Activated CD4-positive, CD25-positive, alpha-beta regulatory T cell treated with anti-CD3 and anti-CD28 coated beads, Interleukin-2, amount 50 U/mL, for 24 hours (primary cell): ENCODE data around the gene LRRC26.

Experiments
- ATAC-seq, 2 donors: fragments of 150-1000 bp; cut with Tn5 transposase; one replicate each; pipeline ENCODE4 v1.10.0; 2021; ENCODE audit warnings: mild to moderate bottlenecking in 1 of 2, moderate library complexity in 1 of 2

Gene LRRC26

DNA sequence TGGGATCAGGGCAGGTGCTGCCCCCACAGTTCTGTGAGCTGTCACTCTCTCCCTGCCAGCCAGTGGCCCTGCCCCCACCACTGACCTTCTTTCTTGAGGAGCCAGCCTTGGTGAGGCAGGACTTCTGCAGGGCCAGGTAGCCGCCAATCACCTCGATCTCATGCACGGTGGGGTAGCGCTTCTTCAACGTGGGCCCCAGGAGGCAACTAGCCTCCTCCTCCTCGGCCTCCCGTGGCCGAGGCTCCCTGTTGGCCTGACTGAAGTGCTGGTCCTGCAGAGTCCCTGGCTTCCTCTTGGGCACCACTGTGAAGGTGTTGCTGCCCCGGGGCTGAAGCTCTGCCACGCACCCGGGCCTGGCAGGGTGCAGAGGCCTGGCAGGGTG, 29.0 kb upstream of the LRRC26 start:
- ATAC-seq = no peak

DNA sequence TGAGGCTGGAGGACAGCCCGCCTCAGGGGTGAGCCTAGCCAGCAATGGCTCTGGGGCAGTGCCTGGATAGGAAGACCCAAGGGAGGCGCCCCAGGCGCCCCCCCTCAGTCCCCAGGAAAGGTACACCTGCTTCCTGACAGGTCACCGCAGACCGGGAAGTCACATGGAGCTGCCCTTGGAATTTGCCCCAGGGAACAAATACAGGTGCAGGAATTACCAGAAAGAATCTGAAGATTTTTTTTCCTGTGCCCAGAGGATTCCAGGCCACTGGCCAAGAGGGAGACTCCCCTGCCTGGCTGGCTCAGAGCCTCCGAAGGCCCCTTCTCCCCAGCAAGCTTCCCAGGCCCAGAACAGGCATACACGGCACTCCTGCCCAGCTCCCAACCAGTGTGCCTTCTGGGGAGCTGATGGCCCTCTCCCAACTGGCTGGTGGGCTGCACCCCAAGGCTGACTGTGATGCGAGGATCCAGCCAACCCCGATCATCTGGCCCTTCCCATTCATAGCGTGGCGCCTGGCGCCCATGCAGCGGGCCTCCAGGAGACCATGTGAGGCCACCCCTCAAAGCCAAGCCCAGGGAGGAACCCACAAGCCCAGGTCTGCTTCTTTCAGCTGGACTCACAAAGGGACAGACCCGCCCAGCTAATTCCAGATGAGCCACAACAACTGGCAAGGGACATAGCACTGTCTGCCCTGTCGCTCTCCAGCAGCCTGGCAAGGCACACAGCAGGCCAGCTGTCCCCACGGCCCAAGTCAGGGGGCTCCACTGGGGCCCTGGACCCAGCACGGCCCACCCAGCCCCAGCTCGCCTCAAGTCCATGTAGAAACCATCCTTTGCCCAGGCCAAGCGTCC, 28.4 kb upstream of the LRRC26 start:
- no peak for ATAC-seq

DNA sequence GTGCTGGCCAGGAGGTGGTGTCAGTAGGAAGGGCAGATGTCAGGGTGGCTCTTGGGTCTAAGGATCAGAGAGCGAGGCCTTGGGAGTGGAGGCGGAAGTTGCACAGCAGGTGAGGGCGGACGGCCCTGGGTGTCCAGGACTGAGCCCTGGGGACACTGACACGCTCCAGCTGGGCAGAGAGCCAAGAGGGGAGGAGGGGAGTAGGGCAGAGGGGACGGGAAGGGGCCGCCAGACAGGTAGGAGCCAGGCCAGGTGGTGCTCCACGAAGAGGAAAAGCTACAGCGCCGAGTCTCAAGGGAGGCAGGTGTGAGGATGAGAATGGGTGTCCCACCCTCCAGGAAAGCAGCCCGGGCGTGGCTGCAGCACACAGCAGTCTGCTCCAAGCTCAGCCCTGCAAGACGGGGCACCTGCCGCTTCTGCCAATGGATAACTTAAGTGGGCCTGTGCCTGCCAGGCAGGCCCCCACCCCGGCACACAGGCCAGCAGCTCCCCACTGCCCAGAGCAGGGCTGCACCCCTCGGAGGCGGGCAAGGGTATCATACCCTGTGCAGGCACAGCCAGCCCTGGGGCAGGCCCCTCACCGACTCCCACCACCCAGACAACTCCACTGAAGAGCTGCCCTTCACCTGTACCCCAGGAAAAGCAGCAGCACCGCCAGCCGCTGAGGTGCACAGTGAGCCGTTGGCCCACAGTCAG, 25.8 kb upstream of the LRRC26 start:
- no peak for ATAC-seq

DNA sequence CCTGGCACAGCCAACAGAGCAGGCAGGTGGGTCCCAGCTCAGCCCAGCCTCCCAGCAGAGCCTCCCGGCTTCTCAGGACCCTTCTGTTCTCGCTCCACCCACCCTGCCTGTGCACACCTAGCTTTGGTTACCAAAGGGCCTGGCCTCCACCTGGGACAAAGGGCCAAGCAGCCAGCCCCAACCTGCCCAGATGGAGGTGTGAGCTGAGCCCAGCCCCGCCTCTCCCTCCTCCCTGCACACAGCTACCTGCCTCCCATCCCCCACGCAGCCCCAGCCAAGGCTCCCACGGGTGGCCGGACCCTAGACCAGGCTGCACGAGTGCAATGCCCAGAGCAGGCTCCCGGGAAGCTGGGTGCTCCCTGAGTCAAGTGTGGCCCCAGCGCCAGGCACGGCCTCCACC, 25.1 kb upstream of the LRRC26 start:
- no peak for ATAC-seq

GRCh38 chr9:137194388-137194787, 24.5 kb upstream of the LRRC26 start:
- ATAC-seq = no peak

DNA sequence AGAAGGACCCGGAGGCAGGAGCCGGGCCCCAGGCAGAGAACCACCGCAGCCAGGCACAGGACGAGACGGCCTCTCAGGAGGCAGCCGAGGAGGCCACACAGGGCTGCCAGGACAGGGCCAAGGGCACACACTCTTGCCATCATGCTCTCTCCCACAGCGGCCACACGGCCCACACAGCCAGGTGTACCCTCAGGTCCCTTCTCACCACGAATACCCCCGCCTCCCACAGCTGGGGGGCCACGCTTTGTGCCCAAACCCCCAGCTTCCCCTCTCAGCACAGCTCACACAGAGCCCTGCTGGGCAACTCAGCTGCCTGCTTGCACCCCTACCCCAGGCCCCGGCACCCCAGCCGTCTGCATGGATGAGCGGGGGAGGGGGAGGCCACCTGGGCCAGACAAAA, 23.9 kb upstream of the LRRC26 start:
- no peak for ATAC-seq

DNA sequence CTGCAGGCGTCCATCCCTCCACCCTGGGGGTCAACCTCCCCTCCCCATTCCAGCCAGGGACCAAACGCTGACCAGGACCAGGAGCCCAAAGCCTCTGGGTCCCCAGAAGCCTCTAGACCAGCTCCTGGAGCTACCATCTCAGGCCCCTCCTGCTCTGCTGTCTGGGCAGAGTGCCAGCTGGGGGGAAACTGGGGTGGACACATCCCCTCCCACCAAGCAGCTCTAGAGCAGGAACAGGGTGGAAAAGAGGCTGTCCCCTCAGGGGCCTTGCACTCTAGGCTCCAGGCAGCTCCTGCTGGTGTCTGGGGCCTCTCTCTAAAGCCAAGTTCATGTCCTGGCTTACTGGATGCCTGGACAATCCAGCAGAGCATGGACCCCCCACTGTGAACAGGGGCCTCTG, 23.0 kb upstream of the LRRC26 start:
- no peak for ATAC-seq

DNA sequence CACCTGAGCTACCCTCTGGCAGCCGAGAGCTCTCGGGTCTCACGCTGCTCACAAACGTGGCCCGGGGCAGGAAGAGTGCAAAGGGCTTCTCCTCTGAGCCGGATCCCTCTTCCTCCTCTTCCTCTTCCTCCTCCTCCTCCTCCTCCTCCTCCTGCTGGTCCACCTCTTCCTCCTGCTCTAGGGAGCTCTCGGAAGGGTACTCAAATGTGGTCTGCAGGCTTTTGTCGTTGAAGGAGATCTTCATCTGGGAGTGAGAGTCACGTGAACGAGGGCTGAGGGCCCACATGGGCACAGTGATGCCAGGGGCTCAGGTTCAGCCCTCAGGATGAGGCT, 22.6 kb upstream of the LRRC26 start:
- ATAC-seq = no peak

DNA sequence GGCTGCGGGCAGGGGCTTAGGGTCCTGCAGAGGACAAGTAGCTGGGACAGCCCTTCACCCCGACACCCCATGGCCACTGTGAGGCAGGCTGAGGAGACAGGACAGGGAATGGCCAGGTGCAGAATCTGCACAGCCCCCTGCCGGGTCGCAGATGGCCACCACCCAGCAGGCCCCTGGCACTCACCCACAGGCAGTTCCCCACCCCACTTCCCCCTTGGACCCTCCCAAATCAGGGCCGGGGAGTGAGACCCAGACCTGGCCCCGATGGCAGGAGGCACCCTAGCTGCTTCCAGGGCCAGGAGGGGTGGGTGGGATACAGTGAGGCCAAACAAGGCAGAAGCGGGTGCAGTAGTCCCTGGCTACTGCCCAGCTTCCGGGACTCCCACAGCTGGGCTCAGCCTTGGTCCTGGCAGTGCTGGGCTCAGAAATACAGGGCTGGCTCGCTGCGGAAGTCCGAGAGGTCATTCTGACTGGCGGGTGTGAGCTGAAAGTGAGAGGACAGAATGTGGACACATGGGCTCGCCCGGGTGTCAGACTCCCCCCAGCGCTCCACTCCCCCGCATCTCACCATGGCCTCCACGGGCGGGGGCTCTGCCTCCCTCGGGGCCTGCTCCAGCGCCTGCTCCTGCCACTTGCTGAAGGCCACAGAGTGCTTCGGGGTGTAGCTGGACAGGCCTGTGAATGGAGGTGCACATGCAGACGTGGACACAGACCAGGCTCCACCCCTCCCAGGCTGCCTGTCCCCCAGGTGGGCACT, 22.0 kb upstream of the LRRC26 start:
- no peak for ATAC-seq

GRCh38 chr9:137191245-137191644, 21.4 kb upstream of the LRRC26 start:
- no peak for ATAC-seq

DNA sequence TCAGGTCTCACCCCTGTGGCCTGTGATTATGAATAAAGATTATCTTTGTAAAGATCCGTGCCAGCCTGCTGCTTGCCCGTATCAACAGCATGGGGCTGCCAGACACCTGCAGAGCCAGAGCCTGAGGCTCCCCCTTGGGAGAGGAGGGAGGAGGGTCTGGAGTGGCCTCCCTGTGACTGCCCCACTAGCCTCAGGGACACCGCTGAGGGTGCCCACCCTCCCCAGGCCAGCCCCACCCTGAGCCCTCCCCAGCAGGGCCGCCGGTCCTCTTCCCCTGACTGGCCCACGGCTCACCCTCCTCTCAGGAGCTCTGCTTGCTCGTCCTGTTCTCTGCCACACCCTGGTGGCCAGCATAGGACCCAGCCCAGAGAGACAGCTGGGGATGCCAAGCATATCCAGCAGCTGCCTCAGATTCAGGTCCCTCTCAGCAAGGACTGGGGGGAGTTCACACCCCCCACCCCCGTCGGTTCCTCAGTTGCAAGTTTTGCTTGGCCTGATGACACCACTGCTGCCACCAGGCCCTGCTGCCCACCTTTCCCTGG, 20.5 kb upstream of the LRRC26 start:
- ATAC-seq = no peak

- no peak for ATAC-seq
Observed at GRCh38 chr9:137189297-137190295, 19.7 kb upstream of the LRRC26 start.

DNA sequence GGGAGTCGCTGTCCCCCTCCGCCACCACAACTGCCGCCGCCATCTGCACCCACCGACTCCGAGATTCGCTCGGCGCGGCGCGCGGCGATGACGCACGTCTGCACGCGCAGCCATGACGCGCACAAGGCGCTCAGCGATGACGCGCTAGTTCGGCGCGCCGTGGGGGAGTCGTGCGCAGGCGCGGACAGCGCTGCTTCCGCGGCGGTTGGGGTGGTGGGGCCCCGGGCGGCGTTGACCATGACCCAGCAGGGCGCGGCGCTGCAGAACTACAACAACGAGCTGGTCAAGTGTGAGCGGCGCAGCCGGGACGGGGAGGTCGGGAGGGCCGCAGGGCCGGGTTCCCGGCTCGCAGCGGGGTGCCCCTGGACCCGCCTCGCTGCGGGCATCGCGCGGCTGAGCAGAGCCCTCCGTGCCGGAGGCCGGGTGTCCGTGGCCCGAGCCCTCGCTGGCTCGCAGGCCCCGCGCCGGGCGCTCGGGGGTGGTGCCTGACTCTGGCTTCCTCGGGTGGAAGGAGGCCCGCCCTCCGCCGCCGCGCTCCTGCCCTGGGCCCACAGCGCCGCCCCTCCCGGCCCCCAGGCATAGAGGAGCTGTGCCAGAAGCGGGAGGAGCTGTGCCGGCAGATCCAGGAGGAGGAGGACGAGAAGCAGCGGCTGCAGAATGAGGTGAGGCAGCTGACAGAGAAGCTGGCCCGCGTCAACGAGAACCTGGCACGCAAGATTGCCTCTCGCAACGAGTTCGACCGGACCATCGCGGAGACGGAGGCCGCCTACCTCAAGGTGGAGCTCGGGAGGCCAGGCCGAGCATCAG, 18.8 kb upstream of the LRRC26 start, which contains the start of the genes ANAPC2 and SSNA1:
Gene ANAPC2 (minus strand): TSS at position 71 of the 807 bp plus-strand sequence. CDS start 28 bp downstream, at position 43.
Gene SSNA1 (plus strand): TSS at position 187 of the 807 bp plus-strand sequence. CDS start 51 bp downstream, at position 238.
- ATAC-seq = peak; percentile 79 to 81

- ATAC-seq = peak; percentile 1
Observed at GRCh38 chr9:137188086-137188489, 18.2 kb upstream of the LRRC26 start.

GRCh38 chr9:137187386-137187785, 17.5 kb upstream of the LRRC26 start:
- no peak for ATAC-seq

DNA sequence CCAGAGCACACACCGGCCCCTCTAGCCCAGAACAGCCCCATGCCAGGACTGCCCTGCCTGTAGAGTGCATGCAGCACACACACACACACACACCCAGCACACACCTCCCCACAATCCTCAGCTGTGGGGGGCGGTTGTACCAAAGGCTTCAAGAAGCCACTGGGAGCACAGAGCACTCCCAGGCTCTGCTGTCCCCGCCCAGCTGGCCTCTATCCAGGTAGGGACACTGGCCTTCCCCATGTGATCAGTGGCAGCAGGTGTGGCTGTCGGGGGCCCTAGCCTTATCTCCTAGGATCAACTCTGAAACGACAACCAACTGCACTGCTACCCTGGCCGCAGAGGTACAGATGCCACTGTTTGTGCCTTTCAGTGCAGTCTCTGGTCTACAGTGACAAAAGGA, 16.5 kb upstream of the LRRC26 start:
- no peak for ATAC-seq

DNA sequence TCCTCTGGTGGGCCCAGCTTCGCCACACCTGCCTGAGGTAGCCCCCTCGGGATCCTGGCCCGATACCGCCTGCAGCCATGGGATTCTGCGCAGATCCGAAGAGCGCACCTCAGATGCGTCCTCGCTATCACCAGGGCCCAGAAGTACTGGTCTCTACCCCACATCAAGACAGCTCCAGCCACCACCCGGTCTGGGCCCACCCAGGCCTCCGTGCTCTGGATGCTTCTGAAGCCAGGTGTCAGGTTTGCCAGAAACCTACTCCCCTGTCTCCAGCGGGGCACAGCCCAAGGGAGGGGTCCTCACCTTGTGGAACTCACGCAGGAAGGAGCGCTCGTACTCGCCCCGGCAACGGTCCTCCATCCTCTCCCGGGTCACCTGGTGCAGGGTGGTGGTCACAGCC, 16.1 kb upstream of the LRRC26 start:
- ATAC-seq = no peak

GRCh38 chr9:137184881-137185660, 15.2 kb upstream of the LRRC26 start:
- ATAC-seq = no peak

DNA sequence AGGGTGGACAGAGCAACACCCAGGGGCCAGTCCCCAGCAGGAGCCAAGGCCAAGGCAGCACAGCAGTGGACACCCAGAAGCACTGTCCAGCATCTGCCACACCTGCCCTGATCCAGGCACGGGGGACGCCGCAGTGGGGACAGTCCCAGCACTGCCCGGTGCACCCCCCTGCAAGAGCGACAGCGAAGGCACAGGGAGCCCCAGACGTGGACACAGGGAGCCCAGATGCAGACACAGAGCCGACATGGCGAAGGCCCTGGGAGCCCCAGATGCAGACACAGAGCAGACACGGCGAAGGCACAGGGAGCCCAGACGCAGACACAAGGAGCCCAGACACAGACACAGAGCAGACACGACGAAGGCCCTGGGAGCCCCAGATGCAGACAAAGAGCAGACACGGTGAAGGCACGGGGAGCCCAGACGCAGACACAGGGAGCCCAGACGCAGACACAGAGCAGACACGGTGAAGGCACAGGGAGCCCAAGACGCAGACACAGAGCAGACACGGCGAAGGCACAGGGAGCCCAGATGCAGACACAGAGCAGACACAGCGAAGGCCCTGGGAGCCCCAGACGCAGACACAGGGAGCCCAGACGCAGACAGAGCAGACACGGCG, 14.2 kb upstream of the LRRC26 start:
- ATAC-seq = no peak

- no peak for ATAC-seq
Observed at GRCh38 chr9:137182836-137183235, 13.0 kb upstream of the LRRC26 start.
